Measurements from ENCODE around the gene ADGRV1.
"Not testable (repeated sequence)": the region's sequence is repeated elsewhere in the genome, so short reads cannot be mapped to it uniquely, and the experiment has no call there.

ADGRV1 gene

GRCh38 chr5:90786756-90787155 lies 228.2 kb downstream of the ADGRV1 start:
- no peak for TF ChIP-seq CTCF (IDR thresholded peaks at IDR 0.05; ENCODE audit: insufficient read depth, low read length, poor library complexity, severe bottlenecking)
- H3K36me3 ChIP-seq (ENCODE audit: control insufficient read depth, insufficient read depth, low read length): no peaks in the 10 kb centered on the region
- no peak for DNase-seq (ENCODE audit: extremely low read depth, insufficient read length)

GRCh38 chr5:90792725-90793124 lies 234.1 kb downstream of the ADGRV1 start:
- H3K4me3 ChIP-seq (replicated peaks; ENCODE audit: low read depth, low read length): no peak overlapping the region
- DNase-seq (ENCODE audit: extremely low read depth, insufficient read length): no peak
- H3K36me3 ChIP-seq (ENCODE audit: control insufficient read depth, insufficient read depth, low read length): no peaks in the 10 kb centered on the region
- H3K27me3 ChIP-seq (replicated peaks; ENCODE audit: control insufficient read depth, insufficient read depth, low read length): no peaks in the 10 kb centered on the region
- no peak for TF ChIP-seq CTCF (IDR thresholded peaks at IDR 0.05; ENCODE audit: insufficient read depth, low read length, poor library complexity, severe bottlenecking)

More at GRCh38 chr5:90786756-90787155, 228.2 kb downstream of the ADGRV1 start:
- H3K27me3 ChIP-seq (replicated peaks; ENCODE audit: control insufficient read depth, insufficient read depth, low read length): no peaks in the 10 kb centered on the region
- H3K4me3 ChIP-seq (replicated peaks; ENCODE audit: low read depth, low read length): no peak overlapping the region

- no peak for TF ChIP-seq CTCF (IDR thresholded peaks at IDR 0.05; ENCODE audit: insufficient read depth, low read length, poor library complexity, severe bottlenecking)
- DNase-seq (ENCODE audit: extremely low read depth, insufficient read length): no peak
- H3K27me3 ChIP-seq (replicated peaks; ENCODE audit: control insufficient read depth, insufficient read depth, low read length): no peaks in the 10 kb centered on the region
- H3K4me3 ChIP-seq (replicated peaks; ENCODE audit: low read depth, low read length): no peak overlapping the region
- no peaks in the 10 kb centered on the region for H3K36me3 ChIP-seq (ENCODE audit: control insufficient read depth, insufficient read depth, low read length)
These were observed 234.6 kb downstream of the ADGRV1 start for GRCh38 chr5:90793183-90793582.

- DNase-seq (ENCODE audit: extremely low read depth, insufficient read length); H3K27me3 ChIP-seq (replicated peaks; ENCODE audit: control insufficient read depth, insufficient read depth, low read length); H3K4me3 ChIP-seq (replicated peaks; ENCODE audit: low read depth, low read length); H3K36me3 ChIP-seq (ENCODE audit: control insufficient read depth, insufficient read depth, low read length): not testable (repeated sequence)
These were observed 238.3 kb downstream of the ADGRV1 start for GRCh38 chr5:90796919-90797318.

GRCh38 chr5:90800082-90800481 lies 241.5 kb downstream of the ADGRV1 start:
- H3K4me3 ChIP-seq (replicated peaks; ENCODE audit: low read depth, low read length); DNase-seq (ENCODE audit: extremely low read depth, insufficient read length); H3K36me3 ChIP-seq (ENCODE audit: control insufficient read depth, insufficient read depth, low read length); H3K27me3 ChIP-seq (replicated peaks; ENCODE audit: control insufficient read depth, insufficient read depth, low read length): not testable (repeated sequence)

GRCh38 chr5:90800515-90800914 lies 241.9 kb downstream of the ADGRV1 start:
- not testable (repeated sequence) for H3K36me3 ChIP-seq (ENCODE audit: control insufficient read depth, insufficient read depth, low read length); DNase-seq (ENCODE audit: extremely low read depth, insufficient read length); H3K4me3 ChIP-seq (replicated peaks; ENCODE audit: low read depth, low read length); H3K27me3 ChIP-seq (replicated peaks; ENCODE audit: control insufficient read depth, insufficient read depth, low read length)

- no peak for DNase-seq (ENCODE audit: extremely low read depth, insufficient read length)
- peak; percentile 80 for TF ChIP-seq CTCF (IDR thresholded peaks at IDR 0.05; ENCODE audit: insufficient read depth, low read length, poor library complexity, severe bottlenecking)
- no peaks in the 10 kb centered on the region for H3K36me3 ChIP-seq (ENCODE audit: control insufficient read depth, insufficient read depth, low read length)
- no peak overlapping the region for H3K4me3 ChIP-seq (replicated peaks; ENCODE audit: low read depth, low read length)
- H3K27me3 ChIP-seq (replicated peaks; ENCODE audit: control insufficient read depth, insufficient read depth, low read length): no peaks in the 10 kb centered on the region; the same call in 1 of the 2 replicates
These were observed 244.1 kb downstream of the ADGRV1 start for GRCh38 chr5:90802474-90803317.

Data from GM06990 (cell line).